IPS-20b (cell line): ENCODE data around the gene AKT3.

ENCODE experiments used
- H3K27ac ChIP-seq: one replicate; pipeline ENCODE4 v1.5.1; 2013; ENCODE audit warnings: low read length
- H3K27me3 ChIP-seq: 2 replicates; pipeline ENCODE4 v1.6.1; 2013; ENCODE audit warnings: mild to moderate bottlenecking, low read length, inconsistent platforms; ENCODE audit not compliant: insufficient read depth
- H3K36me3 ChIP-seq: 2 replicates; pipeline ENCODE4 v1.6.1; 2013; ENCODE audit warnings: low read depth, mild to moderate bottlenecking, inconsistent platforms, low read length, moderate library complexity; ENCODE audit not compliant: insufficient read depth
- H3K4me1 ChIP-seq: 2 replicates; pipeline ENCODE4 v1.6.1; 2013; ENCODE audit warnings: mild to moderate bottlenecking, control low read depth, inconsistent platforms, low read length, moderate library complexity; ENCODE audit not compliant: insufficient read depth
- H3K4me3 ChIP-seq: 2 replicates; pipeline ENCODE4 v1.5.1; 2013; ENCODE audit warnings: mild to moderate bottlenecking, low read length, inconsistent platforms
- H3K9ac ChIP-seq: 2 replicates; pipeline ENCODE4 v1.6.1; 2013; ENCODE audit warnings: low read depth, mild to moderate bottlenecking, inconsistent platforms, low read length, moderate library complexity
- H3K9me3 ChIP-seq: 2 replicates; pipeline ENCODE4 v1.6.1; 2013; ENCODE audit warnings: mild to moderate bottlenecking, low read depth, low read length, inconsistent platforms; ENCODE audit not compliant: insufficient read depth

AKT3 gene

DNA sequence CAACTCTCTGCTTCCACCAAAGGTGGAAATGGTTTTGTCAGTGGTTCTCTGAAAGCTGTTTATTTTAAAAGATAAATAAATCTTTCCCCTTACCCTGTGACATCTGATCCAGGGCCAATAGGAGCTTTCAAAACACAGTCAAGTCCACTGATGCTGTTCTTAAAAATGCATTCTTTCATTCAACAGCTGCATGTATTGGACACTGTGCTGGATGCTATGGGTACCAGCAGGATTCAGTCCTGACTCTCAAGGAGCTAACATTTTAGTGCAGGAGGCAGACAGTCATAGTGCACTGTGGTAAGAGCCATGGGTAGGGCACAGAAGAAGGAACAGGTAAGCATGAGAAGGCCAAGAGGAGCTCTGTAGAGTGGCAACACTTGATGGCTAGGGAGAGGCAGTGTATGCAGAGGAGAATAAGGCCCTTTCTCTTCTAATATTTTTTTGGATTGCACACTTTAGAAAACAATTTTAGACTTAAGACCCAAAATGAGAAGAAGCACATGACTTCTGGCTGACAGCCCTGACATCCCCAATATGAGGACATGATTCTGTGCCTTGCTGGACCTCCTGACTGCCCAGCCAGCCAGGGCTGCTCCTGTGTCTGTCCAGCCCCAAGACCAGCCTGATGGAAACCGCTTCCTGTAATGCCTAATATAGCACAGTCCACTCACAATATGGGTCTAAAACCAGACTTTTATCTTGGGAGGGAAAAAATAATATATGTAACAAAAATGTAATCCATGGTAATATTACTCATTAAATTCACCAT lies 386.9 kb downstream of the AKT3 start:
- H3K27ac ChIP-seq = no peak overlapping the region
- H3K27me3 ChIP-seq = no peaks in the 10 kb centered on the region
- no peaks in the 10 kb centered on the region for H3K4me1 ChIP-seq
- no peak overlapping the region for H3K9ac ChIP-seq
- H3K36me3 ChIP-seq = no peaks in the 10 kb centered on the region
- H3K4me3 ChIP-seq = no peak overlapping the region
- no peaks in the 10 kb centered on the region for H3K9me3 ChIP-seq

DNA sequence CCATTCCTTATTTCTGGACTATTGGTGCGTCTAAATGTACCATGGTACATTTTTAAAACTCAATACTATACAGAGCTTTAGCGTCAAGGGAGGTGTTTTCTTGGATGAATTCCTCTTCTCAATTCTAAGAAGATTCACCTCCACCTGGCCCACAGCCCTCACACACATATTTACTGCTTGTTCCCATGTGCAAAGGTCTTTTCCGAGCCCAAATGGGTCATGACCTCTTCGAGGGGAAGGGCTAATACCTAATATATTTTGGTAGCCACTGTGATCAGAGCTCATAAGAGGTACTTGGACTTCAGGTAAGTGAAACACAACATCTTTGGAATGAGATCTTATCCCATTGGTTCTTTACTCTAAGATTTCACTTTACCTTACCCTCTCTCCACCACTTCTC lies 388.3 kb downstream of the AKT3 start:
- no peaks in the 10 kb centered on the region for H3K27me3 ChIP-seq
- H3K9ac ChIP-seq = no peak overlapping the region
- no peaks in the 10 kb centered on the region for H3K36me3 ChIP-seq
- H3K4me3 ChIP-seq = no peak overlapping the region
- no peaks in the 10 kb centered on the region for H3K9me3 ChIP-seq
- H3K4me1 ChIP-seq = no peaks in the 10 kb centered on the region
- H3K27ac ChIP-seq = no peak overlapping the region

DNA sequence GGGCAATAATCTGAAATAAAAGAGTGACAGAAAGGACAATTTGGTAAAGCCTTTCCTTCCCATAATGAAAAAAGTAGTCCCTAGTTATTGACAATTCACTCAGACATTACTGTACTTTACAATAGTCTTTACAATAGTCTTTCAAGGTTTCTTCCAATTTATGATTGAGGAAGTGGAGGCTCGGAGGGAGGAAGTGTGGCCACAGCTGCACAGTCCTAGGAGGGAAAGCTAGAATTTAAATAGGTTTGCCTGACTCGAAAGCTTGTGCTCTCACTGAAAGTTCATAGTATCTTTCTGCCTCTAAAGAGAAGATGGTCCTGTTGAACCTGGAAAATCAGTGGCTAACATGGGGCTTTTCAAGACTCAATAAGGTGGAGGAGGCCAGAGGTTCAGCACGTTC lies 391.0 kb downstream of the AKT3 start:
- Histone ChIP-seq H3K27ac (no peak overlapping the region), H3K9ac (no peak overlapping the region)

DNA sequence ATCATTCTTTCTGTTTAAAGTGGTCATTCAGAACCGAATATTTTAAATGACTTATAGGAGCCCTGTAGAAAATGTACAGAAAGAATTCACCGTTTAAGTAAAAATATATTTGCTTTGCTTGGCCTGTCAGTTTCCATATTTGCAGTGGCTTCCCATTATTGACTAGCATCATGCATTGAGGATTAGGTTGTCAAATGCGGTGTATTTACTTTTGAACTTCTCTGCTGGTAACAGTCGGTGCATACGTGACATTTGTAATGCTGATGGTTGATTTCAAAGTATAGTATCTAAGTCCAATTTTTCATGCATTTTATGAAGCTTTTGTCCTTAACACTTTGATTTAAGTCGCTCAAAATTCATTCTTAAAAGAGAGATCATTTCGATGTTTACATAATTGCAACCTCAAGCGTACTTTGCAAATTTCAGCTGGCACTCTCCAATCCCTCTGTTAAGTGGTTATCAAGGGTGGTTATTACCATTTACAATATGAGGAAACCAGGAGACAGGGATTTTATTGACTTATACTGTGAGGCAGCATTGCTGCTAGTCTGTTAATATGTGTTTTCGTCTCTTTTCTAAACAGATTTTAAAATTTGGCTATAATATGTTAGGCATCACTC lies 392.6 kb downstream of the AKT3 start:
- H3K4me1 ChIP-seq = no peaks in the 10 kb centered on the region
- H3K9me3 ChIP-seq = no peaks in the 10 kb centered on the region
- H3K36me3 ChIP-seq = no peaks in the 10 kb centered on the region
- no peak overlapping the region for H3K27ac ChIP-seq
- H3K9ac ChIP-seq = no peak overlapping the region
- no peak overlapping the region for H3K4me3 ChIP-seq
- no peaks in the 10 kb centered on the region for H3K27me3 ChIP-seq

More for the DNA sequence above, 391.0 kb downstream of the AKT3 start:
- Histone ChIP-seq H3K4me3 (no peak overlapping the region), H3K27me3 (no peaks in the 10 kb centered on the region), H3K36me3 (no peaks in the 10 kb centered on the region), H3K9me3 (no peaks in the 10 kb centered on the region), H3K4me1 (no peaks in the 10 kb centered on the region)

DNA sequence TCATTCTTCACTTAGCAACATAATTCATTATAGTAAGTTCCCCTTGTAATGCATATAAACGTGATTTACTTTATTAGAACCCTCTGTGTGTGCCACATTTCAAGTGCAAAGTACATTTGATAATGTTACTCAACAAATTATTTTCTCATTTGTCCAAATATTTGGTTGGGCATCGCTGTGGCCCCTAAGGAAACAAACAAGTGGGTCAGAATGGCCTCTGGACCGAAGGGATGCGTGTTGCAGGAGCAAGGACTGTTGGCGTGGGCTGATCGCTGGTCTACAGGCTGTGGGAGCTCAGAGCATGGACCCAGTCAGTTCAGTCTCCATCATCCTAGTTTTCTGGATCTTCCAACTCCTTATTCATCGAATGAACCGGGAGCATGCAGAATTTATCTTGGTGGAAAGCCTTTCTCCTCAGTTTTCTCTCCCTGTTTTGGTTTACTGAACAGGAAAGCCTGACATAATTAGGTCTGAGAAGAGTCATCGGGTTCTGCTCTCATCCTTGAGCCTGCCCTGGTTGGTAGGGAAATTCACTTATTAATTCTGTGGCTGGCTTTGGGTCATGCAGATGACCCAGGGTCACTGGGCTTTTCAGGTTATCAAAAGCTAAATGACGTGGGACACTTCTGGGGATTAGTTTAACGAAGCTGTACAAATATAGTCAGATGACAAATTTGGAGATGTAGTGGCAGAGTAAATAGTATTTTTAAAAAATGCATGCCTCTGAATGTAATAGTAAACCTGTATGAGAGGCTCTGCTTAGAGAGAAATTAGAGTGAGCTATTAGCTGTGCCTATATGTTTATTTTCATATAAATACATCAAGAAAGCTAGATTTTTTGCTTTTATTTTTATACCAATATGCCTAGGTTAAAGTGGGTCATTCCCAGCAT lies 394.0 kb downstream of the AKT3 start:
- no peak overlapping the region for H3K4me3 ChIP-seq
- H3K4me1 ChIP-seq = no peaks in the 10 kb centered on the region
- H3K36me3 ChIP-seq = no peaks in the 10 kb centered on the region
- H3K27ac ChIP-seq = no peak overlapping the region
- no peaks in the 10 kb centered on the region for H3K9me3 ChIP-seq
- no peaks in the 10 kb centered on the region for H3K27me3 ChIP-seq
- H3K9ac ChIP-seq = no peak overlapping the region

DNA sequence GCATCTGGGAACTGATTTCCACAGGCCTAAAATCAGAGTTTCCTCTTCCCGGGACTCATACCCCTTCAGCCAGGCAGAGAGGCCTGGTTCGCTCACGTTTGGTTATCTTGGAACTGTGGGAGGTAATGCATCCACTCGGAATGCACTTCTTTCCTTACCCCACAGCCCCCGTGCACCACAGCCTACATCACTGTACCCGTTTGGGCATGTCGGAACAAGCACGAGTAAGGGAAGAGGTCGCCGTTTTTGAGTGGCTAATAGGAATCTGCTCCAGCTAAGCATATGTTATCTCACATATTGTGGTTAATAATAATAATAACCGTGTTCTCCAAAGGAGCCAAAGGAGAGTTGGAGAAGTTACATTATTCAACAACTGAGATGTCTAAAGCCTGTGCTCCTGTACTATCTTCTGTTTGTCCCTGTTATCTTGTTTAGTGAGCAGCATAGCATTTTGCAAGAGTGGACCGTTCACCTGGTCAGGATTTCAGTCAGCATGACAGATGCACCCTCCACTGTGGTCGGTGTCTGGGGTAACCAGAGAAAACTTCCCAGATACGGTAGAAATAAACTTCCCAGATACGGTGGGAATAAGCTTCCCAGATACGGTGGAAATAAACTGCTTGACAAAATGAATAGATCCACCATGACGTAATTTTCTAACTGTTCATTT lies 395.6 kb downstream of the AKT3 start:
- no peak overlapping the region for H3K9ac ChIP-seq
- no peaks in the 10 kb centered on the region for H3K9me3 ChIP-seq
- no peaks in the 10 kb centered on the region for H3K4me1 ChIP-seq
- no peaks in the 10 kb centered on the region for H3K27me3 ChIP-seq
- no peak overlapping the region for H3K4me3 ChIP-seq
- no peak overlapping the region for H3K27ac ChIP-seq
- H3K36me3 ChIP-seq = no peaks in the 10 kb centered on the region

DNA sequence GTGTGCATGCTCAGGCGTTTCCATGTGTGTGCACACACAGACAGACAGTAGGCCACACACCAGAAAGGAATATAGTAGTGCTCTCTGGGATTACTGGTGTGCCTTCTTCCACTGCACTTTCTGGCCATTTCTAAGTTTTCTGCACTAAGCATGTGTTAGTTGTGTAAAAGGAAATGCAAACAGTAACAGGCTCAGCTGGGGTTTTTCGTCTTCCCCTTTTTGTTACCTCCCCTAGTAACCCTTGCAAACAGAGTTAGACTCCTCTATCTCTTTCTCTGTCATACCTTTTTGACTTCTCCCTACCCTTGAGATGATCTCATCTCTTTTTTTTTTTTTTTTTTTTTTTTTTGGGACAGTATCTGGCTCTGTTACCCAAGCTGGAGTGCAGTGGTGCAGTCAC lies 398.0 kb downstream of the AKT3 start:
- Histone ChIP-seq H3K27me3 (no peaks in the 10 kb centered on the region), H3K4me3 (no peak overlapping the region), H3K9me3 (no peaks in the 10 kb centered on the region), H3K27ac (no peak overlapping the region), H3K4me1 (no peaks in the 10 kb centered on the region), H3K9ac (no peak overlapping the region), H3K36me3 (no peaks in the 10 kb centered on the region)

DNA sequence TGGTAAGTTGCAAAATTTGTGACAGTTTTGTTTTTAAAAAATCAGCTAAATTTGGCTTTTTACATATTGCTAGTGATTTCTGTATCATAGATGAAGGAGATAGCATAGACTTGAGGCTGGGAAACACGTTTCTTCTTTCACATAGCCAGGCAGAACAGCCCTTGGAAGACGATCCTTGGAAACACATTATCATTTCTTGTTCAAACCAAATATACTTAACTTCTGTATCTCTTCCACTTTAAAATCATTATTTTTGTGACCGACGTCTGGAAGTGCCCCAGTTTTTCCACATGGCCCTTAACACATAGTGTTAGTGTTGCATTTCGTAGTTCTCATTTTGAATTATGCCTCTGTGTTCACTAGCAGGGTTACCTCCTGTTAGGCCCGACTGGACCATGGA lies 400.7 kb downstream of the AKT3 start:
- Histone ChIP-seq H3K9me3 (no peaks in the 10 kb centered on the region), H3K9ac (no peak overlapping the region), H3K4me1 (no peaks in the 10 kb centered on the region), H3K27ac (no peak overlapping the region), H3K4me3 (no peak overlapping the region), H3K36me3 (no peaks in the 10 kb centered on the region), H3K27me3 (no peaks in the 10 kb centered on the region)

DNA sequence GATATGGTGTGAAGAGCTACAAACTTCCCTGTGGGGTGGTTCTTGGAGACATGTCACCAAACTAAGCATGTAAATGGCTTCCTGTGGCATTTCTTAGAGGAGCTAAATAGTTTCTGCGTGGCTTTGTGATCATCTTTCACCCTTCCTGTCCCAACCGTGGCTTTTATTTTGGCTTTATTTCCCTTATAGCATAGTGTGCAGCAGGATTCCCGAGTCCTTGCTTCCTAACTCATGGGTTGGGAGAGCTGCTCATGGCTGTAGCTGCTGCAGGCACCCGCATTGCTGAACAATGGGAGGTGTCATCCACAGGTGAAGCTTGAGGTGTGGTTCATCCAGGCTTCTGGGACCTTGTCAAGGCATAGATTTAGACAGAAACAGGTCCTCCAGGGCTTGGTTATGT lies 402.2 kb downstream of the AKT3 start:
- Histone ChIP-seq H3K36me3 (no peaks in the 10 kb centered on the region), H3K27me3 (no peaks in the 10 kb centered on the region), H3K9ac (no peak overlapping the region), H3K4me1 (no peaks in the 10 kb centered on the region), H3K9me3 (no peaks in the 10 kb centered on the region), H3K4me3 (no peak overlapping the region), H3K27ac (no peak overlapping the region)

DNA sequence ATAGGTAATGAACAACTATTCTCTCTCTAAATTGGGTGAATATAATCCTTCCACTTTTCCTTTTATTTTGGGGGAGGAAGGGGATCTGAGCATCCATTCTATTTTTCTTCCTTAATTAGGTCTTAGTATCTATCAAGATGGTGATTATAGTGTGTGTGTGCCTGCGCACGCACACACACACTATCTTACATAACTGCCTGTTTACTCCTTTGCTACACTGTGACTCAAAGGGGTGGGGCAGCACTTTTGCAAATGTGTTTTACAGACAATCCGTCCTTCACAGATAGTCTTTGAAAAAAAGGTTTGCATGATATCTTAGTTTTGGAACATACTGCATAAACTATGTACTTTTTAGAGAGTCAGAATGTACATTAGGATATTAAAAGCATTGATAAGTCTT lies 402.7 kb downstream of the AKT3 start:
- no peaks in the 10 kb centered on the region for H3K27me3 ChIP-seq
- H3K9ac ChIP-seq = no peak overlapping the region
- H3K4me1 ChIP-seq = no peaks in the 10 kb centered on the region
- H3K9me3 ChIP-seq = no peaks in the 10 kb centered on the region
- H3K36me3 ChIP-seq = no peaks in the 10 kb centered on the region
- H3K4me3 ChIP-seq = no peak overlapping the region
- no peak overlapping the region for H3K27ac ChIP-seq

DNA sequence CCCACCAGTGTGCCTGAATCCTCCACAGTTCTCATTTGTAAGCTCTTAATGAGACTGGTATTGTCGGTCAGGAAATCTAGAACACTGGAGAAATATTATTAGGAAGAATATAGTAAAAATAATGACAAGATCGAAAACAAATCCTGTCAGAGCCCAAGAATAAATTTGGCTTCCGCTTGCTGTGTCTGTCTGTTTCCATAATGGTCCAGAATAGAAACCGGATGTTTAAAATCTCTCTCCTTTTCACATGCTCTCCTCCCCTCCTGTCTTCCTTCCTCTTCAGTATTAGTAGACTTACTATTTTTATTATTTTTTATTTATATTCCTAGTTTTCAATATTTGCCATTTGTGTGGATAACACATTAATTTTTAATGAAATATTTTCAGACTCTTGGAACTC lies 406.5 kb downstream of the AKT3 start:
- Histone ChIP-seq H3K9ac (no peak overlapping the region), H3K4me3 (no peak overlapping the region), H3K27ac (no peak overlapping the region), H3K4me1 (peaks cover 11% of the 10 kb centered on the region), H3K27me3 (no peaks in the 10 kb centered on the region), H3K36me3 (no peaks in the 10 kb centered on the region), H3K9me3 (no peaks in the 10 kb centered on the region)
